Mesenchymal stem cell (in vitro differentiated cells and primary cell): ENCODE data around the gene CAMSAP2.

Source experiments
- DNase-seq: peaks from one replicate; pipeline ENCODE4 v3.0.0-alpha.2; 2013
- H2AFZ ChIP-seq: one replicate; pipeline ENCODE4 v1.6.1; 2013; ENCODE audit warnings: low read depth, mild to moderate bottlenecking, control low read depth, inconsistent platforms, low read length, moderate library complexity
- H2AK5ac ChIP-seq: 2 replicates; pipeline ENCODE4 v1.6.1; 2013; ENCODE audit warnings: low read length, moderate library complexity, mild to moderate bottlenecking, inconsistent platforms; ENCODE audit not compliant: severe bottlenecking
- H2BK120ac ChIP-seq: one replicate; pipeline ENCODE4 v1.6.1; 2013; ENCODE audit warnings: low read depth, mild to moderate bottlenecking, inconsistent platforms, low read length, moderate library complexity
- H2BK12ac ChIP-seq, 2 experiments: one replicate each; pipeline ENCODE4 v1.6.1; 2013; ENCODE audit warnings: inconsistent platforms in 2 of 2, low read length in 2 of 2, mild to moderate bottlenecking in 2 of 2, moderate library complexity in 2 of 2, control low read depth in 1 of 2
- H2BK15ac ChIP-seq: one replicate; pipeline ENCODE4 v1.6.1; 2013; ENCODE audit warnings: mild to moderate bottlenecking, low read depth, inconsistent platforms; ENCODE audit not compliant: poor library complexity, severe bottlenecking
- H2BK5ac ChIP-seq: 2 replicates; pipeline ENCODE4 v1.6.1; 2013; ENCODE audit warnings: low read depth, mild to moderate bottlenecking, low read length, control low read depth, inconsistent platforms; ENCODE audit not compliant: poor library complexity, severe bottlenecking
- H3K14ac ChIP-seq, 2 experiments: one replicate each; pipeline ENCODE4 v1.6.1; 2013; ENCODE audit warnings: inconsistent platforms in 2 of 2, low read length in 2 of 2, control low read depth in 1 of 2, mild to moderate bottlenecking in 1 of 2, moderate library complexity in 1 of 2
- H3K18ac ChIP-seq, 2 experiments: one replicate each; pipeline ENCODE4 v1.6.1; 2013; ENCODE audit warnings: inconsistent platforms in 2 of 2, low read length in 2 of 2, control low read depth in 1 of 2, low read depth in 1 of 2, mild to moderate bottlenecking in 1 of 2
- H3K23ac ChIP-seq, 2 experiments: one replicate each; pipeline ENCODE4 v1.6.1; 2013; ENCODE audit warnings: inconsistent platforms in 2 of 2, low read length in 2 of 2, mild to moderate bottlenecking in 2 of 2, moderate library complexity in 2 of 2, control low read depth in 1 of 2
- H3K27ac ChIP-seq: 2 replicates; pipeline ENCODE4 v1.5.1; 2013; ENCODE audit warnings: mild to moderate bottlenecking, moderate library complexity, low read length, control low read depth, inconsistent platforms; ENCODE audit not compliant: poor library complexity, severe bottlenecking
- H3K27me3 ChIP-seq, 2 experiments: 2 replicates each; pipeline versions ENCODE4 v1.6.1 to v1.7.0; 2013; ENCODE audit warnings: low read length in 2 of 2, mild to moderate bottlenecking in 2 of 2, moderate library complexity in 2 of 2, control low read depth in 1 of 2, inconsistent platforms in 1 of 2; ENCODE audit not compliant: control insufficient read depth in 1 of 2, insufficient read depth in 1 of 2
- H3K36me3 ChIP-seq, 2 experiments: 2 replicates each; pipeline versions ENCODE4 v1.6.1 to v1.7.0; 2013; ENCODE audit warnings: low read length in 2 of 2, control low read depth in 1 of 2, inconsistent platforms in 1 of 2, low read depth in 1 of 2, mild to moderate bottlenecking in 1 of 2; ENCODE audit not compliant: insufficient read depth in 2 of 2, control insufficient read depth in 1 of 2
- H3K4ac ChIP-seq, 2 experiments: one replicate each; pipeline ENCODE4 v1.6.1; 2013; ENCODE audit warnings: inconsistent platforms in 2 of 2, low read length in 2 of 2, mild to moderate bottlenecking in 2 of 2, moderate library complexity in 2 of 2, control low read depth in 1 of 2, low read depth in 1 of 2
- H3K4me1 ChIP-seq: 2 replicates; pipeline ENCODE4 v1.6.1; 2013; ENCODE audit warnings: low read depth, low read length, control low read depth; ENCODE audit not compliant: control insufficient read depth, insufficient read depth
- H3K4me2 ChIP-seq: 2 replicates; pipeline ENCODE4 v1.6.1; 2013; ENCODE audit warnings: low read length, mild to moderate bottlenecking, inconsistent platforms; ENCODE audit not compliant: poor library complexity, severe bottlenecking
- H3K4me3 ChIP-seq, 2 experiments: 2 replicates each; pipeline versions ENCODE4 v1.5.1 to v1.7.0; 2013; ENCODE audit warnings: low read length in 2 of 2, mild to moderate bottlenecking in 2 of 2, control low read depth in 1 of 2, low read depth in 1 of 2; ENCODE audit not compliant: insufficient read depth in 1 of 2
- H3K79me1 ChIP-seq: replicated peaks from 2 replicates; pipeline ENCODE4 v1.6.1; 2013; ENCODE audit warnings: mild to moderate bottlenecking, control low read depth, low read length, inconsistent platforms; ENCODE audit not compliant: poor library complexity, severe bottlenecking
- H3K9ac ChIP-seq: 2 replicates; pipeline ENCODE4 v1.7.0; 2013; ENCODE audit warnings: mild to moderate bottlenecking, low read length, moderate library complexity
- H3K9me3 ChIP-seq: 2 replicates; pipeline ENCODE4 v1.7.0; 2013; ENCODE audit warnings: mild to moderate bottlenecking, low read length; ENCODE audit not compliant: control insufficient read depth
- H4K8ac ChIP-seq: one replicate; pipeline ENCODE4 v1.6.1; 2013; ENCODE audit warnings: inconsistent platforms, mild to moderate bottlenecking, low read length, moderate library complexity
- H4K91ac ChIP-seq: one replicate; pipeline ENCODE4 v1.6.1; 2013; ENCODE audit warnings: mild to moderate bottlenecking, low read length, inconsistent platforms
- WGBS: methylation state at CpG from one replicate; pipeline ENCODE4 v1.1.7; 2013; ENCODE audit warnings: mixed read lengths; 5-methylcytosine and 5-hydroxymethylcytosine counted together

The CAMSAP2 gene

GRCh38 chr1:200857804-200858203 is 119.1 kb downstream of the CAMSAP2 start:
- no peak for DNase-seq
- WGBS: 94% methylated on average over 1 of the region's 1 CpG

GRCh38 chr1:200861937-200862647 is 123.4 kb downstream of the CAMSAP2 start:
- Histone ChIP-seq H4K8ac (no peak overlapping the region), H3K79me1 (no peaks in the 10 kb centered on the region), H2BK15ac (no peak overlapping the region), H3K9me3 (no peaks in the 10 kb centered on the region), H3K14ac (no peak overlapping the region), H3K27ac (no peak overlapping the region), H2BK120ac (no peak overlapping the region), H3K27me3 (peaks cover 0 to 1% of the 10 kb centered on the region in 2 experiments), H3K36me3 (peaks cover 4 to 71% of the 10 kb centered on the region in 2 experiments), H3K18ac (no peak overlapping the region), H3K23ac (no peak overlapping the region), H4K91ac (no peak overlapping the region), H3K4ac (no peak overlapping the region), H2AFZ (no peak overlapping the region), H3K4me2 (no peak overlapping the region), H3K4me3 (no peak overlapping the region), H3K9ac (no peak overlapping the region), H3K4me1 (peaks cover 6% of the 10 kb centered on the region), H2BK5ac (no peak overlapping the region), H2AK5ac (no peak overlapping the region), H2BK12ac (no peak overlapping the region)
- 92% methylated on average over 2 of the region's 2 CpGs for WGBS
- DNase-seq: no peak

More at GRCh38 chr1:200857804-200858203, 119.1 kb downstream of the CAMSAP2 start:
- H2AFZ ChIP-seq: no peak overlapping the region
- no peak overlapping the region for H3K4ac ChIP-seq
- H2AK5ac ChIP-seq: no peak overlapping the region
- H2BK15ac ChIP-seq: no peak overlapping the region
- no peaks in the 10 kb centered on the region for H3K4me1 ChIP-seq
- no peaks in the 10 kb centered on the region for H3K9me3 ChIP-seq
- H3K4me3 ChIP-seq: no peak overlapping the region
- no peak overlapping the region for H3K27ac ChIP-seq
- H2BK12ac ChIP-seq: no peak overlapping the region
- peaks cover 7 to 87% of the 10 kb centered on the region in 2 experiments for H3K36me3 ChIP-seq
- H3K79me1 ChIP-seq: no peaks in the 10 kb centered on the region
- no peak overlapping the region for H2BK120ac ChIP-seq
- H4K8ac ChIP-seq: no peak overlapping the region
- no peak overlapping the region for H3K4me2 ChIP-seq
- H2BK5ac ChIP-seq: no peak overlapping the region
- no peak overlapping the region for H3K14ac ChIP-seq
- no peak overlapping the region for H4K91ac ChIP-seq
- H3K27me3 ChIP-seq: no peaks in the 10 kb centered on the region
- H3K9ac ChIP-seq: no peak overlapping the region
- H3K23ac ChIP-seq: no peak overlapping the region
- H3K18ac ChIP-seq: no peak overlapping the region

GRCh38 chr1:200862713-200863415 is 124.2 kb downstream of the CAMSAP2 start:
- H2AFZ ChIP-seq: no peak overlapping the region
- WGBS: 100% methylated on average over 3 of the region's 9 CpGs
- no peak overlapping the region for H2BK12ac ChIP-seq
- no peak overlapping the region for H3K4ac ChIP-seq
- H2BK5ac ChIP-seq: no peak overlapping the region
- H3K9ac ChIP-seq: no peak overlapping the region
- no peak overlapping the region for H3K14ac ChIP-seq
- H3K79me1 ChIP-seq: no peaks in the 10 kb centered on the region
- peaks cover 0 to 8% of the 10 kb centered on the region in 2 experiments for H3K27me3 ChIP-seq
- H3K27ac ChIP-seq: no peak overlapping the region
- no peak overlapping the region for H4K91ac ChIP-seq
- no peak overlapping the region for H2BK15ac ChIP-seq
- H2AK5ac ChIP-seq: no peak overlapping the region
- H3K18ac ChIP-seq: no peak overlapping the region
- no peak overlapping the region for H3K4me3 ChIP-seq
- no peak overlapping the region for H2BK120ac ChIP-seq
- no peak overlapping the region for H3K4me2 ChIP-seq
- H3K4me1 ChIP-seq: peaks cover 7% of the 10 kb centered on the region
- no peaks in the 10 kb centered on the region for H3K9me3 ChIP-seq
- peaks cover 4 to 64% of the 10 kb centered on the region in 2 experiments for H3K36me3 ChIP-seq
- no peak overlapping the region for H3K23ac ChIP-seq
- H4K8ac ChIP-seq: no peak overlapping the region
- no peak for DNase-seq

- Histone ChIP-seq H3K4me1 (peaks cover 7% of the 10 kb centered on the region), H3K9me3 (no peaks in the 10 kb centered on the region)
Measured at GRCh38 chr1:200866116-200866515, 127.4 kb downstream of the CAMSAP2 start.

More at GRCh38 chr1:200866116-200866515, 127.4 kb downstream of the CAMSAP2 start:
- no peak overlapping the region for H2BK5ac ChIP-seq
- no peak overlapping the region for H3K4me3 ChIP-seq
- no peak overlapping the region for H3K27ac ChIP-seq
- no peak for DNase-seq
- no peak overlapping the region for H3K18ac ChIP-seq
- peaks cover 4 to 32% of the 10 kb centered on the region in 2 experiments for H3K36me3 ChIP-seq
- H4K91ac ChIP-seq: no peak overlapping the region
- no peak overlapping the region for H3K4me2 ChIP-seq
- no peak overlapping the region for H2BK120ac ChIP-seq
- H2AK5ac ChIP-seq: no peak overlapping the region
- no peak overlapping the region for H2BK15ac ChIP-seq
- no peak overlapping the region for H4K8ac ChIP-seq
- H2BK12ac ChIP-seq: no peak overlapping the region
- peaks cover 4 to 23% of the 10 kb centered on the region in 2 experiments for H3K27me3 ChIP-seq
- no peak overlapping the region for H3K23ac ChIP-seq
- H3K79me1 ChIP-seq: no peaks in the 10 kb centered on the region
- H3K14ac ChIP-seq: no peak overlapping the region
- 94% methylated on average over 2 of the region's 3 CpGs for WGBS
- no peak overlapping the region for H3K4ac ChIP-seq
- no peak overlapping the region for H2AFZ ChIP-seq
- H3K9ac ChIP-seq: no peak overlapping the region
